Measurements from ENCODE around the gene ALKBH7.
"Not testable (repeated sequence)": the region's sequence is repeated elsewhere in the genome, so short reads cannot be mapped to it uniquely, and the experiment has no call there.

ALKBH7 gene, protein sequence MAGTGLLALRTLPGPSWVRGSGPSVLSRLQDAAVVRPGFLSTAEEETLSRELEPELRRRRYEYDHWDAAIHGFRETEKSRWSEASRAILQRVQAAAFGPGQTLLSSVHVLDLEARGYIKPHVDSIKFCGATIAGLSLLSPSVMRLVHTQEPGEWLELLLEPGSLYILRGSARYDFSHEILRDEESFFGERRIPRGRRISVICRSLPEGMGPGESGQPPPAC

DNA sequence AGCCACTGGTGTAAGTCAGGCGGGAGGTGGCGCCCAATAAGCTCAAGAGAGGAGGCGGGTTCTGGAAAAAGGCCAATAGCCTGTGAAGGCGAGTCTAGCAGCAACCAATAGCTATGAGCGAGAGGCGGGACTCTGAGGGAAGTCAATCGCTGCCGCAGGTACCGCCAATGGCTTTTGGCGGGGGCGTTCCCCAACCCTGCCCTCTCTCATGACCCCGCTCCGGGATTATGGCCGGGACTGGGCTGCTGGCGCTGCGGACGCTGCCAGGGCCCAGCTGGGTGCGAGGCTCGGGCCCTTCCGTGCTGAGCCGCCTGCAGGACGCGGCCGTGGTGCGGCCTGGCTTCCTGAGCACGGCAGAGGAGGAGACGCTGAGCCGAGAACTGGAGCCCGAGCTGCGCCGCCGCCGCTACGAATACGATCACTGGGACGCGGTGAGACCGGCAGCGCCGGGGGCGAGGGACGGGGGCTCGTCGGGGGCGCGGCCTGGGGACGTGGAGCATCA lies at the start of gene ALKBH7:
ALKBH7 (plus strand) TSS at position 201 of the 502 bp plus-strand sequence; CDS start at position 228, 27 bp downstream.
- peak; percentile 100 for DNase-seq

DNA sequence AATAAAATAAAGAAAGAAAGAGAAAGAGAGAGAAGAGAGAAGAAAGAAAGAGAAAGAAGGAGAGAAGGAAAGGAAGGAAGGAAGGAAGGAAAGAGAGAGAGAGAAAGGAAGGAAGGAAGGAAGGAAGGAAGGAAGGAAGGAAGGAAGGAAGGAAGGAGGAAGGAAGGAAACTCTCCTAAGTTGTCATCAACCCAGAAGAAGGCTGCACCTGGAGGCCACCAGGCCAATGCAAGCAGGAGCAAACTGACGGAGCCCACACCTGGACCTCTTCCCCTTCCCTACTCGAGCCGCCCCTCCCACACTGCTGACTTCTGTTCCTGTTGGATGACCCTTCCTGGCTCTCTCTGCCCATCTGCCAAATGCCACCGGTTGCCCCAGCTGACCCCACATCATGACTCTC lies 47.8 kb upstream of the ALKBH7 start:
- DNase-seq = no peak

DNA sequence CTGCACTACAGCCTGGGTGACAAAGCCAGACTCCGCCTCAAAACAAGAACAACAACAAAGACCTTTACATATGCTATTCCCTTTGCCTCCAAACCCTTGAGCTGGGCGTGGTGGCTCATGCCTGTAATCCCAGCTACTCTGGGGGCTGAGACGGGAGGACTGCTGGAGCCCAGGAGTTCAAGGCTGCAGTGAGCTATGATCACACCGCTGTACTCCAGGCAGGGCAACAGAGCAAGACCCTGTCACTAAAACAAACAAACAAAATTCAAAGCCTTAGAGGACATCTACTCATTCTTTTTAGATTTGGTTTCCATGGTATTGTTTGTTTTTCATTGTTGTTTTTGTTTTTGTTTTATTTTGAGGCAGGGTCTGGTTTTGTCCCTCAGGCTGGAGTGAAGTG lies 47.0 kb upstream of the ALKBH7 start:
- DNase-seq = no peak

DNA sequence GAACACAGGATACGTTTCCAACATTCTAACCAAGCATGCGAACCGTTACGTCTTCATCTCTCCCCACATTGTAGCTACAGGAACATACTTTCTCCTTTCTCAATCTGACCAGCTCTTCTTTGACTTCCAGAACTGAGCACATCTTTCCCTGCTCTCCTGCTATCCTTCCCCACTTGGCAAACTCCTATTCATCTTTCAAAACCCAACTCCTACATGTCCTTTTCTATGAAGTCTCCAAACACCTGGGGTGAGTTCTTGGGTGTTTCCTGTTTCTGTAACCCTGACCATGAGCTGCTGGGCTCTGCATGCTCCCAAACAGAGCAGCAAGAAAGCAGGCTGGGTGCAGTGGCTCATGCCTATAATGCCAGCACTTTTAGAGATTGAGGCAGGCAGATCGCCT lies 45.8 kb upstream of the ALKBH7 start:
- no peak for DNase-seq

DNA sequence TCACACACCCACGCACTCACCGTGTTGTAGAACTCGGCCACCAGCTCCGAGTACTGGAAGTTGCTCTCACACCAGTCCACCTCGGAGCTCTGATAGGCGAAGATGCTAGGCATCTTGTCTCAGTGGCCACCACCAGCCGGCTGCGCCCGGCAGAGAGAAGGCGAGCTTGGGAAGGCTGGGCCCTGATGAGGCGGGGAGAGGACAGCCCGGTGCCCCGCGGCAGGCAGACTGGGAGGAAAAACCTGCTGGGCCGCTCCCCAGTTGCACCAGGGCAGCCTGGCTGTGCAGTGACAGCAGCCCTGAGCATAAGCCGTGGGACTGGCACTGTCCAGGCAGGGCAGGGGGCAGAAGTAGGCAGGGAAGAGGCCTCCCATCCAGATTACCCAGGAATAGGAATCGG lies 39.2 kb upstream of the ALKBH7 start, which contains the start of gene ACER1:
ACER1 (minus strand) TSS at position 174 of the 400 bp plus-strand sequence; CDS start at position 113, 61 bp downstream.
- no peak for DNase-seq

DNA sequence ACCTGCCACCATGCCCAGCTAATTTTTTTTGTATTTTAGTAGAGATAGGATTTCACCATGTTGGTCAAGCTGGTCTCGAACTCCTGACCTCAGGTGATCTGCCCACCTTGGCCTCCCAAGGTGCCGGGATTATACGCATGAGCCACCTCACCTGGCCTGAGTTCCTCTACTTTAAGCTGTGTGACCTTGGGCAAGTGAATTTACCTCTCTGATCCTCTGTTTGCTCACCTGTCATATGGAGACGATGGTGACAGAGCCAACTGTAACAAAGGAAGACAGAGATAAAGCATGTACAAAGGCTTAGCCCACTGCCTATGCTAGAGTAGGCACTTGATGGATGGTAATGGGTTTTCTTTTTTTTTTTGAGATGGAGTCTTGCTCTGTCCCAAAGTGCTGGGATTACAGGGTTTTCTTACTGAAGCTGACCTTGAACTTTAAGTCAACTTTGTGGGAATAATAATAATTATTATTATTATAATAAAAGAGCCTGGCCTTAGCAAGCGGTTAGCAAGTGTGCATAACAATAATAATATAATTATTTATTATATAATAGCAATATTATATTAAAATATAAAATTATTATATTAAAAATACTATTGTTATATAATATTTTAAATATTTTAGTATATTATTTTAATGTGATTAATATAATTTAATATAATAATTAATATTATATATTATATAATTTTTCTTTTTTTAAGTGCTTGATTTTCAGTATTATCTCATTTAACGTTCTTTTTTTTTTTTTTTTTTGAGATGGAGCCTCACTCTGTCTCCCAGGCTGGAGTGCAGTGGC lies 37.9 kb upstream of the ALKBH7 start:
- no peak for DNase-seq

DNA sequence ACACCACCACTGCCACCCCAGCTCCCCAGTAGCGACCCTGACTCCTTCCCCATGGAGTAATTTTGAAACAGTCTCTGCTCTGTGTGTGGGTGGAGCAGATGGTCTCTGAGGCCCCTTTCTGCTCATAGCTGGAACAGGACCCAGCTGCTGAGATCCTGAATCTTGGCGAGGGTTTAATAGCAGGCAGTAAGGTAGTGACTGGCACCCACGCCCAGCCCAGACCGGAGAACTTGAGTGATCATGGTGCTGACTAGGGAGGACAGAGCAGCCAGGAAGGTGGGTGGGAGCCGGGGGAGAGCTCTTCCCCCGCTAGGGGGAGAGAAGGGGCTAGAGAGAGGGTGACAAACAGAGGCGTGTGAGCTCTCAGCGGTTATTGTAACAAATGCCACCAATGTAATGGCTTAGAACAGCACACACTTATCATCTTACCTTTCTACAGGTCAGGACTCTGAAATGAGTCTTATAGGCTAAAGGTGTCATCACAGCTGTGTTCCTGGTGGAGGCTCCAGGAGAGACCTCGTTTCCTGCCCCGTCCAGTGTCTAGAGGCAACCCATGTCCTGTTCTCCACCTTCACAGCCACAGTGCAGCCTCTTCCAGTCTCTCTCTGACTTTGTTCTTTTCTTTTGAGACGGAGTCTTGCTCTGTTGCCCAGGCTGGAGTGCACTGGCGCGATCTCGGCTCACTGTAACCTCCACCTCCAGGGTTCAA lies 31.9 kb upstream of the ALKBH7 start:
- no peak for DNase-seq

DNA sequence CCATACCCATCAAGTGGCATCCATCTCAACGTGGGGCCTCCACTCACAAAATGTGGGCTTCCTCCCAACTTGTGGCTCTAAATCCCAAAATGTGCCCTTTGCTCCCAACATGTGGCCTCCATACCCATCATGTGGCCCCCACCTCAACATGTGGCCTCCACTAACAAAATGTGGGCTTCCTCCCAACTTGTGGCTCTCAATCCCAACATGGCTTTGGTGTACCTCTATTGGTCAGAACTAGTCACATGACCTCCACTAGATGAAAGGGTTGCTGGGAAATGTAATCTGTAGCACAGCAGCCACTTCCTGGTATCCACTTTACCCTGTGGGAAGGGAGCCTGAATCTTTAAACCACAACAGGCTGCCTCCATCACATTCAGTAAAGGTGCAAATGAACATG lies 29.1 kb upstream of the ALKBH7 start:
- DNase-seq = no peak

DNA sequence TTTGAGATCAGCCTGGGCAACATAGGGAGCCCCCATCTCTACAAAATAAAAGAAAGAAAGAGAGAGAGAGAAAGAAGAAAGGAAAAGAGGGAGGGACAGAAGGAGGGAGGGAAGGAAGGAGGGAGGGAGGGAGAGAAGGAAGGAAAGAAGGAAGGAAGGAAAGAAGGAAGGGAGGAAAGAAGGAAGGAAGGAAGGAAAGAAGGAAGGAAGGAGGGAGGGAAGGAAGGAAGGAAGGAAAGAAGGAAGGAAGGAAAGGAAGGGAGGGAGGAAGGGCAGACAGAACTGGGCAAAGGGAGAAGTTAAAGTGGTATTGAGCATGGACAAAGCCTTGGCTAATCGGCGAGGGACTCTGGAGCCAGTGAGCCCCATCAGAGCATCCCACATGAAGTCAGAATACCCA lies 23.3 kb upstream of the ALKBH7 start:
- not testable (repeated sequence) for DNase-seq

DNA sequence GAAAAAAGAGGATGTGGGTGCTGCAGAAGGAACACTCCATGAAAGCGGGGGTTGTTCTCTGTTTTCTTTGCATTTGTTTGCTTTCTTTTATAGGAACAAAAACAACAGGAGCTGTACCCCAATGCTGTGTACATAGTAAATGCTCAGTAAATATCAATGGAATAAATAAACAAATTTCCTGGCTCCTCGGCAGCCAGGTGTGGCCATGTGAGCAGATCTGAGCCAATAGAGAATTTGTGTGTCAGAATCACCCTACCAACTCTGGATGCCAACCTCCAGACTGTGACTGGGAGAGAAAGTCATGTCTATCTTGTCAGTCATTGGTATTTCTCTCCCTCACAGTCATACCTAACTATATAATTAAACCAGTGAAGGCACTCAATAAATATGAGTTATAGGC lies 21.9 kb upstream of the ALKBH7 start:
- no peak for DNase-seq

DNA sequence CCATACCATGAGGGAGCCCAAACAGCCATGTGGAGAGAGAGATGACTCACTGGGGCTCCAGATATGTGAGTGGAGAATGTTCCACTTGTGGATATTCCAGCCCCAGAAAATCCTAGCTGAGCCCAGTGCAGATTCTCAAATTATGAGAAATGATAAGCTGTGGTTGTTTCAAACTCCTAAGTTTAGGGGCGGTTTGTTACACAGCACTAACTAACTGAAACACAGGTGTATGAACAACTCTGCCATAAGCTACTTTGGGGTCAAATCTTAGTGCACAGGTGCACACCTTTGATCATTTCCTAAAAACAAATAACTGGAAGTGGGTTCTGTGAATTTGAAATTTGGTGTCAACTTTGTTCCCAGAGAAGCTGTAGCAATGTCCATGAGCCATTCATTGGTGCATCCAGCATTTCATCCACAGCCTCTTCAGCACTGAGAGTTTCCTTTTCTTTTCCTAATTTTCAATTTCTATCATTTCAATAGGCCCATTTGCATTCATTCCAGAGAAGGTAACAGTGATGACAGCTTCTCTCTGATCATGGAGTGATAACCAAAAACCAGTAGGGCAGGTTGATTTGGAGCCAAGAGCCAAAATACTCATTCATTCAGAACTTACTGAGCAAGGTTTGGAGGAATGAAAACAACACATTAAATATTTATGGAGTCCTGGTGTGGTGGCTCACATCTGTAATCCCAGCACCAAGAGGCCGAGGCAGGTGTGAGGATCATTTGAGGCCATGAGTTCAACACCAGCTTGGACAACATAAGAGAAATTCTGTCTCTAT lies 20.0 kb upstream of the ALKBH7 start:
- DNase-seq = no peak

DNA sequence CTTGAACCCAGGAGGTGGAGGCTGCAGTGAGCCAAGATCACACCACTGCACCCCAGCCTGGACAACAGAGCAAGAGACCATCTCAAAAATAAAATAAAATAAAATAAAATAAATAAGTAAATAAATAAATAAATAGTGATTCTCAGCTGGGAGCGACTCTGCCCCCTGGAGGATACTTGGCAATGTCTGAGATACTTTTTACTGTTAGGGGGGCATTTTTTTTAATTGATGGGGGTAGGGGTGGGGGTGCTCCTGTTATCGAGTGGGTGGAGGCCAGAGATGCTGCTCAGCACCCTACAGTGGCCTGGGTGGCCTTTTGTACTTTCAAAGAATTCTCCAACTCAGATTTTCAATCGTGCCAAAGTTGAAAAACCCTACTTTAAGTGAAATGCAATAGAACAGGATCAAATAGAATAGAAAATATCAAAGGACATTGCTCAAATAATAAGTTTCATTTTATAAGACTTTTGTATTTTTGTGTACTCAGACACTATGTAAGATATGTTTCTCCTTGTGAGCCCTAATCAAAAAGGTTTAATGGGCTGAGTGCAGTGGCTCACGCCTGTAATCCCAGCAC lies 18.4 kb upstream of the ALKBH7 start:
- DNase-seq = no peak

DNA sequence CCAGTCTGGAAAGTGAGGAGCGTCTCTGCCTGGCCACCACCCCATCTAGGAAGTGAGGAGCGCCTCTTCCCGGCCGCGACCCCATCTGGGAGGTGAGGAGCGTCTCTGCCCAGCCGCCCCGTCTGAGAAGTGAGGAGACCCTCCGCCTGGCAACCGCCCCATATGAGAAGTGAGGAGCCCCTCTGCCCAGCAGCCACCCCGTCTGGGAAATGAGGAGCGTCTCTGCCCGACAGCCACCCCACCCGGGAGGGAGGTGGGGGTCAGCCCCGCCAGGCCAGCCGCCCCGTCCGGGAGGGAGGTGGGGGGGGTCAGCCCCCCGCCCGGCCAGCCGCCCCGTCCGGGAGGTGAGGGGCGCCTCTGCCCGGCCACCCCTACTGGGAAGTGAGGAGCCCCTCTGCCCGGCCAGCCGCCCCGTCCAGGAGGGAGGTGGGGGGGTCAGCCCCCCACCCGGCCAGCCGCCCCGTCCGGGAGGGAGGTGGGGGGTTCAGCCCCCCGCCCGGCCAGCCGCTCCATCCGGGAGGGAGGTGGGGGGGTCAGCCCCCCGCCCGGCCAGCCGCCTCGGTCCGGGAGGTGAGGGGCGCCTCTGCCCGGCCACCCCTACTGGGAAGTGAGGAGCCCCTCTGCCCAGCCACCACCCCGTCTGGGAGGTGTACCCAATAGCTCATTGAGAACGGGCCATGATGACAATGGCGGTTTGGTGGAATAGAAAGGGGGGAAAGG lies 17.1 kb upstream of the ALKBH7 start:
- not testable (repeated sequence) for DNase-seq

DNA sequence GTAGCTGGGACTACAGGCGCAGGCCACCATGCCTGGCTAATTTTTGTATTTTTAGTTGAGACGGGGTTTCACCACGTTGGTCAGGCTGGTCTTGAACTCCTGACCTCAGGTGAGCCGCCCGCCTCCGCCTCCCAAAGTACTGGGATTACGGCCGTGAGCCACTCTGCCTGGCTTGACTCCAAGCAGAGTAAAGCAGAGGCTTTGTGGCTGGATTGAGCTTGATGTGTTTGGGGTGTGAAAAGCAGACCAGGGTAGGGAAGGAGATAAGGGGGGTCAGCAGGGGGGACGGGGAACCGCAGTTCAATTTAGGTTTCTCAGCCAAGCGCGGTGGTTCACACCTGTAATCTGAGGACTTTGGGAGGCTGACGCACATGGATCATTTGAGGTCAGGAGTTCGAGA lies 15.4 kb upstream of the ALKBH7 start:
- no peak for DNase-seq

DNA sequence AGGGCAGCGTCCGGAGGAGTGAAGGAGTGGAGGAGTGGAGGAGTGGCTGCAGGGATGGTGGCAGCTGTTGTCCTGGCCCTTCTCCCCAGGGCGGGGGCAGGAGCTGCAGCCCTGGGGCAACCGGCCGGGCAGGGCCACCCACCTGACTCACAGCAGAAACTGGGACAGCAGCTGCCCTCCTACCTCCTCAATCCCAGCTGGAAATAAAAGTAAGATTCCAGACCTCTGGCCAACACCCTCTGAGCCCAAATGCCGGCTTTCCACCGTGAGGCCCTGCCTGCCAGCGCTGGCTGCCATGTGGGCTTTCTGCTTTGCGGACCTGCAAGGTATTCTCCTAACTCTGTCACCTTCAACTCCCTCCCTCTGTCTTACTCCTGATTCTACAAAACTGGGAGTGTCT lies 14.6 kb upstream of the ALKBH7 start:
- DNase-seq = no peak

DNA sequence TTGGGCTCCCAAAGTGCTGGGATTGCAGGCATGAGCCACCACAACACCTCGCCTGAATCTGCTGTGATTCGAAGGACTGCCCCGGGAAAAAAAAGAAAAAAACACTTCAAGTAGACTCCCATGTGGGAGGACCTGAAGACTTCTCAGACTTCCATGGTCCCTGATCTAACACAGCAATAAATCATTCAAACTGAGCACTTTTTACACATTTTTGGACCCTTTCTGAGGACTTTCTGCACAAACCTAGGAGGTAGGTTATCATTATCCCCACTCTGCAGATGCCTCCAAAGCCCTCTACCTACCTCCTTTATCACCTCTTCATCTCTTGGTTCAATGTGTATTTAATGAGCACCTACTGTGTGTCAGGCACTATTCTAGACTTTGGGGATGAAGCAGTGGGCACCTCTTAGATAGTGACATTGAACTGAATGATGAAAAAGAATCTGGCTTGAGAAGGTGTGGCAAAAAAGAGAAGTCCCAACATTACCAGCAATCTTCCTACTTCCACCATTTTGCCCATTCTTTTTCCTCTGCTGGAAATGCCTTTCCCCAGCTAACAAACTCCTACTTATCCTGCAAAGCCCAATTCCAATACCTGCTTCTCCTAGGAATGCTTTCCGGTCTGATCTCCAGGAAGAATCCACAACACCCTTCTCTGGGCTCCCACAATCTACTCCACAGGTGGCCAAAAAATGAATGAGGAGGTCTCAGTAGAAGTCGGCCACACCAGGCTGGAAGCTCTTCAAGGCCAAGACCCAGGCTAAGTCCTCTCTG lies 12.8 kb upstream of the ALKBH7 start:
- no peak for DNase-seq

DNA sequence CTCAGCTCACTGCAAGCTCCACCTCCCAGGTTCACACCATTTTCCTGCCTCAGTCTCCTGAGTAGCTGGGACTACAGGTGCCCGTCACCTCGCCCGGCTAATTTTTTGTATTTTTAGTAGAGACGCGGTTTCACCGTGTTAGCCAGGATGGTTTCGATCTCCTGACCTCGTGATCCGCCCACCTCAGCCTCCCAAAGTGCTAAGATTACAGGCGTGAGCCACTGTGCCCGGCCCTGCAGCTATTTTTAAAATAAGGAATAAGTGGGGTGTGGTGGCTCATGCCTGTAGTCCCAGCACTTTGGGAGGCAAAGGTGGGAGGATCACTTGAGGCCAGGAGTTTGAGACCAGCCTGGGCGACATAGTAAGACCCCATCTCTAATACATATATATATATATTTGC lies 12.1 kb upstream of the ALKBH7 start:
- DNase-seq = not testable (repeated sequence)

DNA sequence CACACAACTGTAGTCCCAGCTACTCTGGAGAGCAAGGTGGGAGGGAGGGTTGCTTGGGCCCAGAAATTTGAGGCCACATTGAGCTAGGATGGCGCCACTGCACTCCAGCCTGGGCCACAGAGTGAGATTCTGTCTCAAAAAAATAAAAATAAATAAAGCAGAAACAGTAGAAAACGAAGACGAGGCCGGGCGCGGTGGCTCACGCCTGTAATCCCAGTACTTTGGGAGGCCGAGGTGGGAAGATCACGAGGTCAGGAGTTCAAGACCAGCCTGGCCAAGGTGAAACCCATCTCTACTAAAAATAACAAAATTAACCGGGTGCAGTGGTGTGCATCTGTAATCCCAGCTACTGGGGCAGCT lies 11.8 kb upstream of the ALKBH7 start:
- DNase-seq = not testable (repeated sequence)

DNA sequence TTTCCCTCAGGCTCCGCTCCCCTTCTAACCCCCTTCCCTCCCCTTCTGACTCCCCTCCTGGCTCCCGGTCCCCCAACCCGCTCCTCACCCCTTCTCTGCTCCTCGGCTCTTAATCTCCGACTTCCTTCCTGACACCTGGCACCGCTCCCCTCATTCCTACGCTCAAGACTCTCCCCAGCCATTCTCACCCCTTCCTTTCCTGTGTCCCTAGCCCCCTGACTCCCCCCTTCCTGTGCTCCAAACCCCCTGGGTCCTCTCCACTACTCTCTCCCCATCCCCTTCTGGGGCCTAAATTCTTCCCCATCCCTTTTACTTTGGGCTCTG lies 10.6 kb upstream of the ALKBH7 start:
- DNase-seq = no peak

DNA sequence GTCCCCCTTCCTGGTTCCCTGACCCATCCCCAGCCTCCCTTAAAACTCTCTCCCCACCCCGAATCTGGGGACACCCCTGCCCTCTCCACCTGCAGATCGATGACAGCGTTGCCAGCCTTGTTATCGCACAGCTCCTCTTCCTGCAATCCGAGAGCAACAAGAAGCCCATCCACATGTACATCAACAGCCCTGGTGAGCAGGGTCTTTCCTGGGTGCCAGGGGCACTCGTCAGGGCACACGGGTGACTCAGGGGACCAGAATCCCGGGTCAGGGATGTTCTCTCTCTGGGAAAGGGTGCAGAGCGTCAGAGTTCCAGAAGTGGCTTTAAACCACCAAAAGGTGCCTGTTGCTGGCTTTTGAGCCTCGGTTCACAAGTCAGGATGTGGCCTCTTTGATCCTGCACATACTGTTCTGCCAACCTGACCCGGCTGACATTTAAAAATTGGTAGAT lies 10.2 kb upstream of the ALKBH7 start:
- no peak for DNase-seq

DNA sequence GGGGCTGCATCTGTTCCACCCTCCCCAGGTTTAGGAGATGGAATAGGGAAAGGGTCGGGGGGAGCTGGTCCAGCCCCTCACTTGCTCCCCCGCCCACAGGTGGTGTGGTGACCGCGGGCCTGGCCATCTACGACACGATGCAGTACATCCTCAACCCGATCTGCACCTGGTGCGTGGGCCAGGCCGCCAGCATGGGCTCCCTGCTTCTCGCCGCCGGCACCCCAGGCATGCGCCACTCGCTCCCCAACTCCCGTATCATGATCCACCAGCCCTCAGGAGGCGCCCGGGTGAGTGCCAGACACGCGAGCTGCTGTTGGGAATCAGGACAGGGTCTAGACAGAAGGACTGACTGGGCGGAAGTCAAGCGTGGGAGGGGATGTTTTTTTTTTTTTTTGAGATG lies 8.2 kb upstream of the ALKBH7 start:
- DNase-seq = no peak

Data from NCI-H1092 (cell line).